ENCODE data around the gene INSC.

Gene INSC

DNA sequence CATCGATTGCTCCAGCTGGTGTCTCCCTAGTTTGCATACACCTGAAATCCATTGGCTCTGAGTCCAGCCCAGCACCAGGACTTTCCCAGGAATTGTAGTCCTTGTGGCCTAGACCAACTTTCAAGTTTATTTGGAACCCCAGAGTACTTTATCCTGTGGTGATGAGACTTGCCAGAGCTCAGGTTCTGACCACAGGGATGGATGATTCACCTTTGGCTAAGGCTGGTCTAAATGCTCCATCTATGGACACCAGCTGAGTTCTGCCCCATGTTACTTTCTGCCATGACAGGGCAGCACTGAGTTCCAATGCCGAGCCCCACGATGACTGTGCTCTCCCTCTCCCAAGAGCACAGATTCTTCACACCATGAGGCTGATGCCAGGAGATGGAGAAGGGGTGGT lies 17.3 kb upstream of the INSC start:
- DNase-seq (ENCODE audit: extremely low spot score), result no peak
- CTCF ChIA-PET, result interaction anchor here (0.7 to 8.2 kb wide), 5 partner anchors 12 to 128 kb away, joined by 3 to 45 read pairs (median 3); no protein-coding TSS in a partner anchor
- POLR2A ChIA-PET, result no interaction called here

DNA sequence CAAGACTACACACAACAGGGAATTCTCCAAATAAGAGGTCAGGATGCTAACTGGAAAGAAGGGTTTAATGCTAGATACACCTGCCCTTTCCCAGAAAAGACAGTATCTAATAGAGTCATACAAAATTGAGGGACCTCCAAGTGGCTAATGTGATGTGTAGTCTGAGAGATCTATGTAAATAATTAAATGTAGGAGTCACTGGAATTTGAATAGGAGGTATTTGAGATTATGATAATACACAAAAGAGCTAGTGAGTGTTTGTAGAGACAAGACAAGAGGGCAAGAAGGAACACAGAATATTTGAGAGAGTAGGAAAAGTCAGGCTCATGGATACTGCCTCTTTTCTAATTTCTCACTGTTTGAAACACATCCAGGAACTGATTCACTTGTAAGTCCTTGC lies 15.5 kb upstream of the INSC start:
- ChIA-PET CTCF (interaction anchor here (0.6 to 8.2 kb wide), 20 partner anchors 8 to 191 kb away, joined by 3 to 75 read pairs (median 7); partner anchors contain the start of genes CALCB and INSC), POLR2A (no interaction called here)
- TF ChIP-seq CTCF (IDR thresholded peaks at IDR 0.05; ENCODE audit: control extremely low read depth, extremely low read depth, low read depth, missing control alignments), result no peak
- no peak for DNase-seq (ENCODE audit: extremely low spot score)

More for the DNA sequence above, 17.3 kb upstream of the INSC start:
- TF ChIP-seq CTCF (IDR thresholded peaks at IDR 0.05; ENCODE audit: control extremely low read depth, extremely low read depth, low read depth, missing control alignments), result no peak

DNA sequence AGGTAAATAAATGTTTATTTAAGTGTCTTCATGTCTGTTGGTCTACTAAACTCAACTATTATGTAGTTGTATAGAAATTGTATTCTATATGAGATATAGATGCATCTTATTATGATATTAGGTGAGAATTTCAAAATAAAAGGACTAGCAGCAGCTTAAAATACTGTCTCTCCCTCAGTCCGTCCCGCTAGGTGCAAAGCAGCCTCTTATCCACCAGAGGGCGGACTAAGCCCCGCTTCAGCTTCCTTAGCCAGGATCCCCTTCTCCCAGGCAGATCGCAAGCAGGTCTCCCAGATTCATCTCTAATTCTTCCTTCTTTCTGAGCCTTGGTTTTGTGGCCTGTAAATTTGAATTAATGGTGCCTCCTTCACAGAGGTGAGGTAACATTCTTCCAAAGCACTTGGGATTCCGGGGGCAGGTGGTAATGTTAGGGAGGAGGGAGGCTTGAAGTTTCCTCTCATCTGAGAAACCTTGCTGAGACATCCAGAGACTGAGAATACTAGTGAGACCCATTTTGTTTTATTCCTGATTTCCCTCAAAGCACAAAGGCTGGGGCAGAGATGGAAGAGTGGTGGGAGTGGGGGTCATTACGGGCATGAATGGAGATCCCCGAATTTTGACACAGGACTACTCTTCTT lies 13.5 kb upstream of the INSC start:
- ChIA-PET CTCF (interaction anchor here (0.6 to 8.2 kb wide), 31 partner anchors 8 to 193 kb away, joined by 3 to 75 read pairs (median 5); partner anchors contain the start of genes CALCB and INSC), POLR2A (interaction anchor here (1.1 kb wide), 1 partner anchor 107 kb away, joined by 4 read pairs; no protein-coding TSS in a partner anchor)
- TF ChIP-seq CTCF (IDR thresholded peaks at IDR 0.05; ENCODE audit: control extremely low read depth, extremely low read depth, low read depth, missing control alignments), result peak; percentile 90
- DNase-seq (ENCODE audit: extremely low spot score), result peak; percentile 49

GRCh38 chr11:15104166-15104565 lies 10.6 kb upstream of the INSC start:
- POLR2A ChIA-PET, result no interaction called here
- CTCF ChIA-PET, result interaction anchor here (1.0 to 6.9 kb wide), 5 partner anchors 9 to 106 kb away, joined by 3 to 38 read pairs (median 3); partner anchors contain the start of gene INSC

GRCh38 chr11:15106201-15106965 lies 8.3 kb upstream of the INSC start:
- no peak for TF ChIP-seq CTCF (IDR thresholded peaks at IDR 0.05; ENCODE audit: control extremely low read depth, extremely low read depth, low read depth, missing control alignments)
- POLR2A ChIA-PET, result no interaction called here

More at GRCh38 chr11:15104166-15104565, 10.6 kb upstream of the INSC start:
- TF ChIP-seq CTCF (IDR thresholded peaks at IDR 0.05; ENCODE audit: control extremely low read depth, extremely low read depth, low read depth, missing control alignments), result no peak
- no peak for DNase-seq (ENCODE audit: extremely low spot score)

DNA sequence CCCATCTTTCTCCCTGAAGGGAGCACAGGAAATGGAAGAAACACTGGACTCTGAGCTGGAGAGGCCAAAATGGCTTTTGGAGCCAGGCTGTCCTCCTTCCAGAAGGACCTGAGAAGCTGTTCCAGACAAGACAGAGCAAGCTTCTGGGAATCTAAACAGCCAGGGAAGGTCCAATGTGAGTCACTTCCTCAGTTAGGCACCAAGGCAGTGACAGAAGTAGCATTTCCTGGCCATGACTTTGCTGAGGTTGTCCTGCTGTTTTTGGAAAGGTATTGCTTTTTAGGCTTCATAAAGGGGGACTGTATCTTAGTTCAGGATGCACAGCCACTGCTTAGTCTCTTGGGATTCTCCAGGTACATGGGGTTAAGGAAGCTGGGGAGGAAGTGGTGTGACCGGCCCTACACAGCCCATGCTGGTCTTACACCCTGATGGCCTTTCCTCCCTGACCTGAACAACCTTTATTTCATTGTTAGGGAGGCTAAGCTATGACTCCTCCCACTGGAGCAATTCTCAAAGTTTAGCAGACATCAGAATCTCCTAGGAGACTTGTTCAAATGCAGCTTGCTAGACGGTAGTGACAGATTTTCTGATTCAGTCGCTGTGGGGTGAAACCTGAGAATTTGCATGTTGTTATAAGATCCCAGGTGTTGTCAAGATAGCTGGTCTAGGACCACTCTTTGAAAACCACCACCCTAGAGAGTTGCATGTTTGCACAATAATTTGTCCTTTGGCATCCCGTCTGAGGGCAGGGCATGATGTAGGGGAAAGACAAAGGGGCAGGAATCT lies 6.8 kb upstream of the INSC start:
- POLR2A ChIA-PET, result no interaction called here
- TF ChIP-seq CTCF (IDR thresholded peaks at IDR 0.05; ENCODE audit: control extremely low read depth, extremely low read depth, low read depth, missing control alignments), result no peak
- no peak for DNase-seq (ENCODE audit: extremely low spot score)
- CTCF ChIA-PET, result interaction anchor here (1.3 to 5.4 kb wide), 2 partner anchors 9 to 100 kb away, joined by 5 to 45 read pairs; no protein-coding TSS in a partner anchor

More at GRCh38 chr11:15106201-15106965, 8.3 kb upstream of the INSC start:
- DNase-seq (ENCODE audit: extremely low spot score), result no peak
- CTCF ChIA-PET, result interaction anchor here (0.8 to 6.9 kb wide), 9 partner anchors 7 to 103 kb away, joined by 3 to 45 read pairs (median 4); partner anchors contain the start of gene INSC
